ENCODE measurements around the gene TMEM182. TPM values are rescaled to one million over a fixed set of nuclear protein-coding genes. Genes with fewer than 3 reads are reported as not detected.

TMEM182 gene
- total RNA-seq, 1 donor from 2014 or later, result 2.2 TPM

GRCh38 chr2:102768253-102768652, 6.4 kb downstream of the TMEM182 start:
- no peaks in the 10 kb centered on the region for H3K9me3 ChIP-seq
- no peak for TF ChIP-seq CTCF (IDR thresholded peaks at IDR 0.05)
- TF ChIP-seq POLR2A (IDR thresholded peaks at IDR 0.05), result no peak
- TF ChIP-seq POLR2AphosphoS5 (IDR thresholded peaks at IDR 0.05; ENCODE audit: insufficient read depth in 1 of 2, low read depth in 1 of 2), result no peak
- H3K4me3 ChIP-seq, result no peak overlapping the region
- intact Hi-C loops (cut with DNase I), result no loop called here
- H3K4me1 ChIP-seq, result no peaks in the 10 kb centered on the region
- H3K27ac ChIP-seq, result no peak overlapping the region
- DNase-seq (ENCODE audit: extremely low spot score in 2 of 2), result no peak
- no peaks in the 10 kb centered on the region for H3K36me3 ChIP-seq
- no peaks in the 10 kb centered on the region for H3K27me3 ChIP-seq

GRCh38 chr2:102768892-102769291, 7.1 kb downstream of the TMEM182 start:
- Histone ChIP-seq H3K4me3 (no peak overlapping the region), H3K9me3 (no peaks in the 10 kb centered on the region), H3K27ac (no peak overlapping the region), H3K4me1 (no peaks in the 10 kb centered on the region), H3K27me3 (no peaks in the 10 kb centered on the region), H3K36me3 (no peaks in the 10 kb centered on the region)
- TF ChIP-seq CTCF (IDR thresholded peaks at IDR 0.05), result no peak
- no peak for DNase-seq (ENCODE audit: extremely low spot score in 2 of 2)
- intact Hi-C loops (cut with DNase I), result no loop called here

GRCh38 chr2:102770506-102770905, 8.7 kb downstream of the TMEM182 start:
- intact Hi-C loops (cut with DNase I), result no loop called here
- no peaks in the 10 kb centered on the region for H3K9me3 ChIP-seq
- H3K4me1 ChIP-seq, result no peaks in the 10 kb centered on the region
- DNase-seq (ENCODE audit: extremely low spot score in 2 of 2), result no peak
- H3K27me3 ChIP-seq, result no peaks in the 10 kb centered on the region
- H3K27ac ChIP-seq, result no peak overlapping the region
- no peaks in the 10 kb centered on the region for H3K36me3 ChIP-seq
- TF ChIP-seq POLR2A (IDR thresholded peaks at IDR 0.05) (no peak), POLR2AphosphoS5 (IDR thresholded peaks at IDR 0.05; ENCODE audit: insufficient read depth in 1 of 2, low read depth in 1 of 2) (no peak), CTCF (IDR thresholded peaks at IDR 0.05) (no peak)
- H3K4me3 ChIP-seq, result no peak overlapping the region

- intact Hi-C loops (cut with DNase I), result no loop called here
- Histone ChIP-seq H3K9me3 (no peaks in the 10 kb centered on the region), H3K27ac (no peak overlapping the region), H3K4me3 (no peak overlapping the region), H3K4me1 (no peaks in the 10 kb centered on the region), H3K27me3 (no peaks in the 10 kb centered on the region), H3K36me3 (no peaks in the 10 kb centered on the region)
- no peak for DNase-seq (ENCODE audit: extremely low spot score in 2 of 2)
- no peak for TF ChIP-seq POLR2A (IDR thresholded peaks at IDR 0.05)
- no peak for TF ChIP-seq CTCF (IDR thresholded peaks at IDR 0.05)
- TF ChIP-seq POLR2AphosphoS5 (IDR thresholded peaks at IDR 0.05; ENCODE audit: insufficient read depth in 1 of 2, low read depth in 1 of 2), result no peak
Measured at GRCh38 chr2:102771114-102771513, 9.3 kb downstream of the TMEM182 start.

GRCh38 chr2:102772659-102773058, 10.8 kb downstream of the TMEM182 start:
- no peak overlapping the region for H3K4me3 ChIP-seq
- TF ChIP-seq POLR2AphosphoS5 (IDR thresholded peaks at IDR 0.05; ENCODE audit: insufficient read depth in 1 of 2, low read depth in 1 of 2) (no peak), POLR2A (IDR thresholded peaks at IDR 0.05) (no peak), CTCF (IDR thresholded peaks at IDR 0.05) (no peak)
- H3K4me1 ChIP-seq, result no peaks in the 10 kb centered on the region
- H3K27me3 ChIP-seq, result no peaks in the 10 kb centered on the region
- H3K27ac ChIP-seq, result no peak overlapping the region
- intact Hi-C loops (cut with DNase I), result no loop called here
- no peaks in the 10 kb centered on the region for H3K9me3 ChIP-seq
- no peak for DNase-seq (ENCODE audit: extremely low spot score in 2 of 2)
- H3K36me3 ChIP-seq, result no peaks in the 10 kb centered on the region
